A673 (cell line): ENCODE results near the gene LRRC1. TPM values are rescaled to one million over a fixed set of nuclear protein-coding genes. Genes with fewer than 3 reads are reported as not detected.

Source experiments
- BruUV-seq: library from RNA; stranded (reverse); fragments of 400-500 nt; replicated peaks from 2 replicates; lab custom pipeline; 2021; lab: Mats Ljungman, UMichigan
- CTCF ChIA-PET: fragments of 300-600 bp; sonication (Branson Sonifier 250); formaldehyde crosslinking; loops from one replicate; lab custom pipeline; 2022; ENCODE audit warnings: antibody characterized with exemption; lab: Charles Lee
- POLR2A ChIA-PET: fragments of 300-600 bp; sonication (Branson Sonifier 250); formaldehyde crosslinking; loops from one replicate; lab custom pipeline; 2022; ENCODE audit warnings: antibody characterized with exemption; ENCODE audit not compliant: low non-redundant PET; lab: Charles Lee
- DNase-seq: peaks from one replicate; pipeline ENCODE4 v3.0.0-alpha.2; 2015; ENCODE audit warnings: low spot score
- H3K27ac ChIP-seq: fragments of 200-600 bp; sonication (generic); 2 replicates; pipeline ENCODE4 v1.5.1; 2016; ENCODE audit warnings: mixed run types, low read depth, mild to moderate bottlenecking, mixed read lengths, antibody characterized with exemption, low read length; ENCODE audit not compliant: poor library complexity, severe bottlenecking
- H3K27me3 ChIP-seq: fragments of 200-600 bp; sonication (generic); replicated peaks from 2 replicates; pipeline ENCODE4 v1.6.1; 2017; ENCODE audit warnings: mixed run types, low read depth, mild to moderate bottlenecking, mixed read lengths, antibody characterized with exemption, low read length; ENCODE audit not compliant: insufficient read depth, poor library complexity
- H3K36me3 ChIP-seq: fragments of 200-600 bp; sonication (generic); 2 replicates; pipeline ENCODE4 v1.6.1; 2016; ENCODE audit warnings: mixed run types, mild to moderate bottlenecking, mixed read lengths, antibody characterized with exemption, low read length; ENCODE audit not compliant: insufficient read depth, poor library complexity, severe bottlenecking
- H3K4me1 ChIP-seq: fragments of 200-600 bp; sonication (generic); 2 replicates; pipeline ENCODE4 v1.6.1; 2017; ENCODE audit warnings: mixed run types, mild to moderate bottlenecking, mixed read lengths, antibody characterized with exemption, low read length; ENCODE audit not compliant: insufficient read depth, poor library complexity, severe bottlenecking
- H3K4me3 ChIP-seq: fragments of 200-600 bp; sonication (generic); 2 replicates; pipeline ENCODE4 v1.5.1; 2016; ENCODE audit warnings: low read depth, mixed run types, mild to moderate bottlenecking, mixed read lengths, low read length; ENCODE audit not compliant: poor library complexity, severe bottlenecking
- H3K9me3 ChIP-seq: fragments of 200-600 bp; sonication (generic); 2 replicates; pipeline ENCODE4 v1.6.1; 2016; ENCODE audit warnings: mixed run types, low read depth, mild to moderate bottlenecking, mixed read lengths, antibody characterized with exemption, low read length; ENCODE audit not compliant: poor library complexity, severe bottlenecking
- EZH2 ChIP-seq: fragments of 200-600 bp; sonication (generic); IDR thresholded peaks from 2 replicates; pipeline ENCODE4 v1.6.1; 2017; ENCODE audit warnings: borderline replicate concordance, low read depth, mild to moderate bottlenecking, mixed read lengths, antibody characterized with exemption, low read length; ENCODE audit not compliant: poor library complexity, severe bottlenecking
- intact Hi-C: fragments of 100-400 bp; cut with micrococcal nuclease; formaldehyde crosslinking; loops from one replicate; pipeline ENCODE4 v1.10.0; 2022; ENCODE audit not compliant: unreplicated experiment
- total RNA-seq: library from RNA; stranded (reverse); gene quantifications from 2 replicates; pipeline ENCODE4 v1.2.3, GENCODE V29; 2021
- TF ChIP-seq, protein P1 (sequence below): fragments of 300-800, 200-600 bp; sonication (generic); conservative IDR thresholded peaks from 2 replicates; pipeline ENCODE4 v1.5.1; 2017; ENCODE audit warnings: low read depth, mild to moderate bottlenecking, antibody characterized with exemption, low read length, moderate library complexity, mixed read lengths

Gene LRRC1
- total RNA-seq, 1 experiment from 2014 or later: 4.4 TPM

DNA sequence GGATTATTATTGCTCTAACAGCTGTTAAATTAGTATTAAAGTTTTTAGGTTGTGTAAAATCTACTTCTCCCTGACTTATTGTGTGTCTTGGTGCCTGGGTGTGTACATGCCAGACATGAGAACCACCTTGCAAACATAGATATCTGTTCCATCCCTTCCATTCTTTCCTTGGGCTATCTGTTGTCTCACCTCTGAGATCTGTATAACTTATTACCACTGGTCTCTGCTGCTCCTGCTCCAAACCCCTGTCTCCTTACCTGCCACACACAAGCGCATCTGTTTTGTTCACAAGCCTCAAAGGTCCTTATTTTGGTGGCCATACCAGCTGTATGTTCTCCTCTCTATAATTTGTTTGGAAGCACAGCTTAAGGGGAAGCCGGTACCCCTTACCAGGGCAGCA is 2.5 kb downstream of the LRRC1 start:
- no peaks in the 10 kb centered on the region for H3K36me3 ChIP-seq
- BruUV-seq: no TSS peak
- H3K27me3 ChIP-seq: peaks cover 35% of the 10 kb centered on the region
- peaks cover 11% of the 10 kb centered on the region for H3K4me1 ChIP-seq
- no peak overlapping the region for H3K4me3 ChIP-seq
- intact Hi-C loops: loop anchor here (5.0 to 10.0 kb wide), 2 partner anchors 90 to 253 kb away; partner anchors contain the start of gene GCLC
- no peaks in the 10 kb centered on the region for H3K9me3 ChIP-seq
- no peak overlapping the region for H3K27ac ChIP-seq
- ChIA-PET CTCF (no interaction called here), POLR2A (no interaction called here)
- no peak for DNase-seq
- TF ChIP-seq, protein P1, sequence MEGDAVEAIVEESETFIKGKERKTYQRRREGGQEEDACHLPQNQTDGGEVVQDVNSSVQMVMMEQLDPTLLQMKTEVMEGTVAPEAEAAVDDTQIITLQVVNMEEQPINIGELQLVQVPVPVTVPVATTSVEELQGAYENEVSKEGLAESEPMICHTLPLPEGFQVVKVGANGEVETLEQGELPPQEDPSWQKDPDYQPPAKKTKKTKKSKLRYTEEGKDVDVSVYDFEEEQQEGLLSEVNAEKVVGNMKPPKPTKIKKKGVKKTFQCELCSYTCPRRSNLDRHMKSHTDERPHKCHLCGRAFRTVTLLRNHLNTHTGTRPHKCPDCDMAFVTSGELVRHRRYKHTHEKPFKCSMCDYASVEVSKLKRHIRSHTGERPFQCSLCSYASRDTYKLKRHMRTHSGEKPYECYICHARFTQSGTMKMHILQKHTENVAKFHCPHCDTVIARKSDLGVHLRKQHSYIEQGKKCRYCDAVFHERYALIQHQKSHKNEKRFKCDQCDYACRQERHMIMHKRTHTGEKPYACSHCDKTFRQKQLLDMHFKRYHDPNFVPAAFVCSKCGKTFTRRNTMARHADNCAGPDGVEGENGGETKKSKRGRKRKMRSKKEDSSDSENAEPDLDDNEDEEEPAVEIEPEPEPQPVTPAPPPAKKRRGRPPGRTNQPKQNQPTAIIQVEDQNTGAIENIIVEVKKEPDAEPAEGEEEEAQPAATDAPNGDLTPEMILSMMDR: no peak
- no peak for TF ChIP-seq EZH2

DNA sequence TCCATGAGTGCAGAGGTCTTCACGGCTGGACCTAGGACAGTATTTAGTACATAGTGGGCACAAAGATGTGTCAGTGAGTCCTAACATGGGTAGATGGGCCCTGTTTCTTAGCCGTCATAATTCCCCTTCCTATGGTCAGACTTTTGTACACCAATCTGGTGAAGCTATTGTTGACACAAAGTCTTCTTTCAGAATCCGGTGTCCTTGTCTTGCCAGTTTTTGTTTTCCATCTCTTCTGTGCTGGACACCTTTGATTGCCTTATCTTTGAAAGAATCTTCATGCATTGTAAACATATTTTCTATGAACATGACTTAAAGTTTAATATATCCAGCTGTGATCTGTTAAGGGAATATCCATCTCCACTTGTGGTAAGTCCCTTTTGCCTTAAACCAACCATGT is 4.5 kb downstream of the LRRC1 start:
- intact Hi-C loops: loop anchor here (5.0 to 10.0 kb wide), 2 partner anchors 88 to 255 kb away; partner anchors contain the start of gene GCLC
- POLR2A ChIA-PET: no interaction called here
- no TSS peak for BruUV-seq
- Histone ChIP-seq H3K27me3 (peaks cover 27% of the 10 kb centered on the region), H3K4me3 (no peak overlapping the region), H3K9me3 (no peaks in the 10 kb centered on the region), H3K4me1 (peaks cover 6% of the 10 kb centered on the region), H3K36me3 (no peaks in the 10 kb centered on the region), H3K27ac (no peak overlapping the region)
- no peak for DNase-seq
- TF ChIP-seq EZH2: no peak
- TF ChIP-seq, protein P1: no peak
- CTCF ChIA-PET: no interaction called here

DNA sequence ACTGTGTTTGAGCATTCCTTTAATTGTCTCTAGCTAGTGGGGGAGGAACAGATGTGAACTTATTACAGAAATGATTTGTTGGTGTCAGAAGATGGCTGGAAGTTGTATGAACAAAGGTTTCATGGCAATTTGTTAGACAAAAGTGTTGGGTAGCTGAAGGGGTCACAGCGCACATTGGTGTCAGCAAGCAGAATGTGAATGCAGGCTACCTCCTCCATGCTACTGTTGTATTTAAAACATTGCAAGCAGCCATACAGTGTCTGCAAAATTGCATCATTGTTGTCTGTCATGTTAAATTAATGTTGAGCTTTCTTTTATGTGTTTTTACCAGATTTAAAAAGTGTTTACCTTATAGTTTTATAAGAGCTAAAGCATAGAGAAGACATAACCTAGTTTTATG is 6.2 kb downstream of the LRRC1 start:
- no peak overlapping the region for H3K27ac ChIP-seq
- intact Hi-C loops: no loop called here
- H3K36me3 ChIP-seq: no peaks in the 10 kb centered on the region
- H3K4me1 ChIP-seq: peaks cover 10% of the 10 kb centered on the region
- BruUV-seq: no TSS peak
- DNase-seq: no peak
- H3K27me3 ChIP-seq: peaks cover 20% of the 10 kb centered on the region
- ChIA-PET CTCF (no interaction called here), POLR2A (no interaction called here)
- H3K4me3 ChIP-seq: no peak overlapping the region
- no peak for TF ChIP-seq EZH2
- TF ChIP-seq, protein P1: no peak
- H3K9me3 ChIP-seq: no peaks in the 10 kb centered on the region
